ENCODE measurements around the gene ITGBL1. TPM values are rescaled to one million over a fixed set of nuclear protein-coding genes. Genes with fewer than 3 reads are reported as not detected.

Gene ITGBL1
- total RNA-seq, 3 donors from 2014 or later (not counting 1 experiment from before 2014, with no cell fraction given) = not detected

DNA sequence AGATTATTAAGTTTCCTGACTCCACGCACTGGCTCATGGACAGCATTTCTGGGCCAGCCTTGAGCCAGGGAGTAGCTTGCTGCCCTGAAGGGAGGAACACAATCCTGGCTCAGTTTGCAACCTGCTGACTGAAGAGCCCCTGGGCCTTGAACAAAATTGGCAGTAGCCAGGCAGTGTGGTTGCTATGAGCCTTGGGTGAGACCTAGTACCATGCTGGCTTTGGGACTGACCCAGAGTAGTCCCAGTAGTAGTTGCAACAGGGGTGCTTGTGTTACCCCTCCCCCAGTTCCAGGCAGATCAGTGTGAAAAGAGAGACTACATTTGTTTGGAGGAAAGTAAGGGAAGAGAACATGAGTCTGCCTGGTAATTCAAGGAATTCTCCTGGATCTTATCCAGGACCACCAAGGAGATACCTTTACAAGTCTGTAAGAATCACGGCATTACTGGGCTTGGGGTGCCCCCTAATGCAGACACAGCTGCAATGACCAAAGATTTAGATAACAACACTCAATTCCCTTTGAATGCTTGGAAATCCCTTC, 22.0 kb downstream of the ITGBL1 start:
- WGBS (ENCODE audit: insufficient coverage) = 78% methylated on average over 2 of the region's 2 CpGs
- H3K4me1 ChIP-seq (ENCODE audit: control insufficient read depth, insufficient read depth, low read length) = no peaks in the 10 kb centered on the region
- DNase-seq = no peak
- H3K36me3 ChIP-seq (ENCODE audit: control insufficient read depth, insufficient read depth, low read length) = no peaks in the 10 kb centered on the region
- Mint-ChIP-seq H3K4me3 (no peak overlapping the region), H3K4me1 (no peaks in the 10 kb centered on the region), H3K9me3 (peaks cover 2 to 5% of the 10 kb centered on the region in 2 donors), H3K27me3 (ENCODE audit: low read depth in 2 of 2) (peaks cover 0 to 2% of the 10 kb centered on the region in 2 donors), H3K27ac (no peak overlapping the region), H3K36me3 (no peaks in the 10 kb centered on the region)
- no peak overlapping the region for H3K27ac ChIP-seq (ENCODE audit: low read length)
- no peak overlapping the region for H3K4me3 ChIP-seq (ENCODE audit: low read length)
- H3K27me3 ChIP-seq (ENCODE audit: control insufficient read depth, insufficient read depth, low read length) = no peaks in the 10 kb centered on the region
- ATAC-seq = no peak
- H3K9me3 ChIP-seq (ENCODE audit: control insufficient read depth, insufficient read depth, low read length) = no peaks in the 10 kb centered on the region
- TF ChIP-seq, protein P1, sequence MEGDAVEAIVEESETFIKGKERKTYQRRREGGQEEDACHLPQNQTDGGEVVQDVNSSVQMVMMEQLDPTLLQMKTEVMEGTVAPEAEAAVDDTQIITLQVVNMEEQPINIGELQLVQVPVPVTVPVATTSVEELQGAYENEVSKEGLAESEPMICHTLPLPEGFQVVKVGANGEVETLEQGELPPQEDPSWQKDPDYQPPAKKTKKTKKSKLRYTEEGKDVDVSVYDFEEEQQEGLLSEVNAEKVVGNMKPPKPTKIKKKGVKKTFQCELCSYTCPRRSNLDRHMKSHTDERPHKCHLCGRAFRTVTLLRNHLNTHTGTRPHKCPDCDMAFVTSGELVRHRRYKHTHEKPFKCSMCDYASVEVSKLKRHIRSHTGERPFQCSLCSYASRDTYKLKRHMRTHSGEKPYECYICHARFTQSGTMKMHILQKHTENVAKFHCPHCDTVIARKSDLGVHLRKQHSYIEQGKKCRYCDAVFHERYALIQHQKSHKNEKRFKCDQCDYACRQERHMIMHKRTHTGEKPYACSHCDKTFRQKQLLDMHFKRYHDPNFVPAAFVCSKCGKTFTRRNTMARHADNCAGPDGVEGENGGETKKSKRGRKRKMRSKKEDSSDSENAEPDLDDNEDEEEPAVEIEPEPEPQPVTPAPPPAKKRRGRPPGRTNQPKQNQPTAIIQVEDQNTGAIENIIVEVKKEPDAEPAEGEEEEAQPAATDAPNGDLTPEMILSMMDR (IDR thresholded peaks at IDR 0.05) = no peak
- intact Hi-C loops (cut with micrococcal nuclease) = no loop called here

DNA sequence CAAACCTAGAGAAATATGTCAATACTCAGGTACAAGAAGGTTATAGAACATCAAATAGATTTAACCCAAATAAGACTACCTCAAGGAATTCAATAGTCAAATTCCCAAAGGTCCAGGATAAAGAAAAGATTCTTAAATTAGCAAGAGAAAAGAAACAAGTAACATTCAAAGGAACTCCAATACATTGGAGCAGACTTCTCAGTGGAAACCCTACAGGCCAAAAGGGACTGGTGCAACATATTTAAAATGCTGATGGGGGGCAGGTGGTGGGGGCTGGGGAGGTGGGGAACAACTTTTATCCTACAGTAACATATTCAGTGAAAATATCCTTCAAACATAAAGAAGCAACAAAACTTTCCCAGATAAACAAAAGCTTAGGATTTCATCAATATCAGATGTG, 23.1 kb downstream of the ITGBL1 start:
- ATAC-seq (no peak), DNase-seq (no peak)
- peaks cover 4 to 8% of the 10 kb centered on the region in 2 donors for H3K9me3 Mint-ChIP-seq
- no peaks in the 10 kb centered on the region for H3K9me3 ChIP-seq (ENCODE audit: control insufficient read depth, insufficient read depth, low read length)
- no peaks in the 10 kb centered on the region for H3K4me1 ChIP-seq (ENCODE audit: control insufficient read depth, insufficient read depth, low read length)
- no peak overlapping the region for H3K4me3 Mint-ChIP-seq
- no peak overlapping the region for H3K27ac Mint-ChIP-seq
- no peak overlapping the region for H3K27ac ChIP-seq (ENCODE audit: low read length)
- no peaks in the 10 kb centered on the region for H3K27me3 ChIP-seq (ENCODE audit: control insufficient read depth, insufficient read depth, low read length)
- H3K36me3 Mint-ChIP-seq = no peaks in the 10 kb centered on the region
- intact Hi-C loops (cut with micrococcal nuclease) = no loop called here
- H3K27me3 Mint-ChIP-seq (ENCODE audit: low read depth in 2 of 2) = peaks cover 0 to 2% of the 10 kb centered on the region in 2 donors
- TF ChIP-seq, protein P1 (IDR thresholded peaks at IDR 0.05) = no peak
- no peaks in the 10 kb centered on the region for H3K4me1 Mint-ChIP-seq
- no peak overlapping the region for H3K4me3 ChIP-seq (ENCODE audit: low read length)
- no peaks in the 10 kb centered on the region for H3K36me3 ChIP-seq (ENCODE audit: control insufficient read depth, insufficient read depth, low read length)

DNA sequence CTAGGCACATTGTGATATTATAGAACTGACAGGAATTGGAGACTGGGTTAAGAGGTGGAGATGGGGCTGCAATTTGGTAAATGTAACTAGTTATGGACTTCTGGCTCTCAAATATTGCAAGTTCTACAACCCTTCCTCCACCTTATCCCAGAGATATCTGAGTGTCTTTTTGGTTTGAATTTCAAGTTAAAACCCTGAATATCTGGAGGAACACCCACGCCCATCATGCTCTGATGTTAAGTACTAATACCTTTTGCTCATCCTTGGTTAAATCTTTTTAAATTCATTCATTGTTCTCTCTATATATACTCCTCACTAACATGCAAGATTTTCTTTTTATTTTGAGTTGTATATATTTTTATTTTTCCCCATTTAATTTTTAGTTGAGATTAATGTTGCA, 28.9 kb downstream of the ITGBL1 start:
- no peak overlapping the region for H3K4me3 Mint-ChIP-seq
- no peaks in the 10 kb centered on the region for H3K4me1 Mint-ChIP-seq
- peaks cover 3% of the 10 kb centered on the region in 2 donors for H3K9me3 Mint-ChIP-seq
- H3K36me3 ChIP-seq (ENCODE audit: control insufficient read depth, insufficient read depth, low read length) = no peaks in the 10 kb centered on the region
- no peak for DNase-seq
- H3K27ac Mint-ChIP-seq = no peak overlapping the region
- WGBS (ENCODE audit: insufficient coverage) = 25% methylated on average over 1 of the region's 1 CpG
- intact Hi-C loops (cut with micrococcal nuclease) = no loop called here
- no peak for ATAC-seq
- H3K4me1 ChIP-seq (ENCODE audit: control insufficient read depth, insufficient read depth, low read length) = no peaks in the 10 kb centered on the region
- TF ChIP-seq, protein P1 (IDR thresholded peaks at IDR 0.05) = no peak
- no peaks in the 10 kb centered on the region for H3K36me3 Mint-ChIP-seq
- no peaks in the 10 kb centered on the region for H3K9me3 ChIP-seq (ENCODE audit: control insufficient read depth, insufficient read depth, low read length)
- H3K4me3 ChIP-seq (ENCODE audit: low read length) = no peak overlapping the region
- no peak overlapping the region for H3K27ac ChIP-seq (ENCODE audit: low read length)
- no peaks in the 10 kb centered on the region for H3K27me3 ChIP-seq (ENCODE audit: control insufficient read depth, insufficient read depth, low read length)
- H3K27me3 Mint-ChIP-seq (ENCODE audit: low read depth in 2 of 2) = no peaks in the 10 kb centered on the region
